HG03432 (cell line): ENCODE data around the gene DEFB132.

Experiments used
- ATAC-seq: cut with Tn5 transposase; IDR thresholded peaks from one replicate; pipeline ENCODE4 v1.9.1; 2021; ENCODE audit warnings: mild to moderate bottlenecking, moderate library complexity; ENCODE audit not compliant: unreplicated experiment

Gene DEFB132

GRCh38 chr20:259981-260380, 2.5 kb downstream of the DEFB132 start:
- ATAC-seq = no peak

DNA sequence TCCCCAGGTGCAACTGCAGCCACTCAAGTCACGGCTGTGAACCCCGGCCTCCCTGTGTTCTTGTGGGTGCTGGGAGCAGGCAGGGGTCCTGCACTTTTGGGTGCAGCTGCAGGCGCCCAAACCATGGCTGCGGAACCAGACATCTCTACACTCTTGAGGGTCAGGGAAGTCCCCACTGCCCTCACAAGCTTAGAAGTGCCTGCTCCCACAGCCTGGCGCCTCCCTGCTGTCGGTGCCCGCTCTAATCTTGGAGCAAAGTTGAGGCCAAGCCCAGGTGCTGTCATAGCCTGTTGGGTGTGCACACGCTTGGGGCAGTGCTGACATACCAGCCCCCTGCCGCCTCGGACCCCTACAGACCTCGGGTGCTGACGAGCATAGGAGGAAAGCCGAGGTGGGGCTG, 6.2 kb downstream of the DEFB132 start:
- ATAC-seq = no peak

- ATAC-seq = peak; percentile 96
Measured at GRCh38 chr20:266596-267562, 9.4 kb downstream of the DEFB132 start.

GRCh38 chr20:270517-270916, 13.0 kb downstream of the DEFB132 start:
- no peak for ATAC-seq

GRCh38 chr20:271069-271468, 13.5 kb downstream of the DEFB132 start:
- ATAC-seq = no peak

DNA sequence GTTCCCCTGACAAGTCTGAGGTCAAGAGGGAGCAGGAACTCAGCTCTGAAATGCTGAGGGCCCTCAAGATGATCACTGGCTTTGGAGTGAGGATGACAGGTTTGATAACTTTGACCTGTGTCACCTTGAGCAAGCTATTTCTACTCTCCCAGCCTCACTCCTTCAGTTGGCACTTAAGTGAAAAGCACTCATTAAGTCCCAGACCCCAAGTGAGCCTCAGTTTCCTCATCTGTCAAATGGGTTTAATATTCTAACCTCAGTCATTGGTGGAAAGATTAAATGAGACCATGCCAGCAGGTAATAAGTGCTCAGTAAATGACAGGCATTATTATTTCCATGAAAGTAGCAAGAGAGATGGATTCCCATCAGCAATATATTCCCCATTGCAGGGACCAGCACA, 14.0 kb downstream of the DEFB132 start:
- ATAC-seq = no peak

DNA sequence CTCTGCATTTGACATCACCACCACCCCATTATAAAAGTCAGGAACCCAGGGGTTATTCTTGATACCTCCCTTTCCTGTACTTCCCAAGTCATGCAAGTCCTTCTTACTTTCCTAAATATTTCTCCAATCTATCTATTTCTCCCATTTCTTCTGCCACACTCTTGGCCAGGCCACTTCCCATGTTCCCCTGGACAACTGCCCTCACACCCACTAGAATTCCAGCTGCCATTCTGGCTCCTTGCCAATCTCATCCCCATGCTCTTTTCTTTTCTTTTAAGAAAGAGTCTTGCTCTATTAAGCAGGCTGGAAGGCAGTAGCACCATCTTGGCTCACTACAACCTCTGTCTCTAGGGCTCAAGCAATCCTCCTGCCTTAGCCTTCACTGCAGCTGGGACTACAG, 15.2 kb downstream of the DEFB132 start:
- no peak for ATAC-seq

GRCh38 chr20:273884-274283, 16.4 kb downstream of the DEFB132 start:
- no peak for ATAC-seq

GRCh38 chr20:275791-276190, 18.3 kb downstream of the DEFB132 start:
- ATAC-seq = no peak

DNA sequence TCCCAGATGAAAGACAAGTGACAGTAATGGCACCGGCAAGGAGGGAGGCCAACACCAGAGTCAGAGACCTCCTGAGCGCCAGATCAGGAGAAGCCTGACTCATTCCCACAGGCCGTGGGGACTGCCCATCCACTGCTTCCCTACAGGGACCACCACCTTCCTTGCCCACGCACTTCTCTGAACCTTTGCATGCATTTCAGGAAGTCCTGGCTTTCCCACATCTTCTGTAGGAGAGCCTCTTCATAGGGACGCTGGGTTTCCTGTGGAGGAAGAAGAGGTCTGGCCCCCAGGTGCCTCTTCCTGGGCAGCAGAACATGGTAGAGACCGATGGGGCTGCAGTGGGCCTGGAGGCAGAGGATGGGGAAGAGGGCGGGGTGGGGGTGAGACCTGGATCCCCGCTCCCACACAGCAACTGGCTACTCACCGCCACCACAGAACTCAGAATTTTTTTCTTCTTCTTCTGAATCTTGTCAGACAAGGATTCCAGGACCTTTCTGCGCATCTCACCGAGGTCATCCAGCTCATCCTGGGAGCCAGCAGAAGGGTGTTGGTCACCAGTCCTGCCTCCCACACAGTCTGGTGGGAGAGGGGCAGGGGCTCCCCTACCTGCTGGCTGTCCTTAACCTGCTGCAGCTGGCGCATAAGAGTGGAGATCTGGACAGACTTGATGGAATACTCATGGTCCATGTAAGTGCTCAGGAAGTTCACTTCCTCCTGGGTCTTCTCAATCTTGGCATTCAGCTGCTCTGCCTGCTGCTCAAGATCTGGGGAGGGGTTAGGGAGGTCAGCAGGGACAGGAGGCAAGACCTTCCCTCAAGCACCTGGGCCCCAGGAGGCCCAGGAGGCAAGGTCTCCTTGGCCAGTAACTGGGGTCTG, 19.3 kb downstream of the DEFB132 start:
- ATAC-seq = no peak

DNA sequence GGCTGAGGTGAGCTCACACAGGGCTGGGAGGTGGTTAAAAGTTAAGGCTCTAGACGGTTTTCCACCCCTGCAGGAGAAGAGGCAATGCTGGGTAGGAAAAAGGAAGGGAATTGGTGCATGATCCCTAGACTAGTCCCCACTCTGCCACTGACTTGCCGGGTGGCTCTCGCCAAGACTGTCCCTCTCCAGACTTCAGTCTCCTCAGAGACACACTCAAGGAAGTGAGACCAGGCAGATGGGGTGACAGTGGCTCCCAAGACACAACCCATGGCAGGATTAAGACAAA, 19.9 kb downstream of the DEFB132 start:
- ATAC-seq = no peak

DNA sequence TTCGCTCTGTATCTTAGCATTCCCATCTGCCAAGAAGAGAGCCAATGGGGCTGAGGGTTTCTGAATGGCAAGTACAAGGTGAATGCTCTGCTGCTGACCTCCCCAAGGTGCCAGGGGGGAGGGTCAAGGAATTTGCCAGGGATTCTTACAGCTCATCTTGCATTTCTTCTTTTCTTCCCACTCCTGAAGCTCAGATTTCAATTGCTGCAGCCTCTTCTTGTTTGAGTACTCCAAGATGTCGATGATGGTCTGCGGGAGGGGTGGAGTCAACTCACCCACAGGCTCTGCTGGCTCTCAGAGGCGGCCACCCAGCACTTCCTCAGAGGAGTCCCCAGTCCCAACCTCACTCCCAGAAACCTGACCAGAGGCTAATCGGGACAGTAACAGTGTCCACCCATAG, 20.7 kb downstream of the DEFB132 start:
- no peak for ATAC-seq

GRCh38 chr20:278607-279571, 21.4 kb downstream of the DEFB132 start:
- no peak for ATAC-seq

DNA sequence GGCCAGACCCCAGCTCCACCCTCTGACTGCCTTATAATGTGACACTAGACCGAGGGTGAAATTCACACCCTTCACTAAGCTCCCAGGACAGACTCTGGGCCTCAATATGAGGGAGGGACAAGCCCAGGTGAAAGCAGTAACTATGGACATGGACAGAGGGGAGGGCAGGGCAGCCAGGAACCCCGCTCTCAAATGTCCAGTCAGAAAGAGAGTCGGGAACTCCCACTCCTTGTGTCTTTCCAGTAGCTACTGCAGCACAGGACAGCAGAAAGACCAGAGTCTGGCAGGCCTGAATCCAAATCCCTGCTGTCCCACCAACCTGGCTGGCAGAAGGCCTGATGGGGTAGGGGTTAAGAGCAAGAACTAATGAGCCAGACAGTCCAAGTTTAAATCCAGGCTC, 26.6 kb downstream of the DEFB132 start:
- ATAC-seq = no peak

DNA sequence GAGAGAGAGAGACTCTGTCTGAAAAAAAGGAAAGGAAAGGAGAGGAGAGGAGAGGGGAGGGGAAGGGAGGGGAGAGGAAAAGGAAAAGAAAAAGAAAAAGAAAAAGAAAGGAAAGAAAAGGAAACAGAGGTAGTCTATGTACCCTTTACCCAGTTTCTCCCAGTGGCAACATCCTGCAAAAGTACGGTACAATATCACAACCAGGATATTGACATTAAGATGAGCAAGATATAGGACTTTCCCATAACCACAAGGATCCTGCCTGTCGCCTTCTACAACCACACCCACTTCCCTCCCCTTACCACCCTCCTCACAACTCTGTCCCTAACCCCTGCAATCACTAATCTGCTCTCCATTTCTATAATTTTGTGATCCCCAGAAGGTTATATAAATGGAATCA, 29.0 kb downstream of the DEFB132 start:
- ATAC-seq = no peak

DNA sequence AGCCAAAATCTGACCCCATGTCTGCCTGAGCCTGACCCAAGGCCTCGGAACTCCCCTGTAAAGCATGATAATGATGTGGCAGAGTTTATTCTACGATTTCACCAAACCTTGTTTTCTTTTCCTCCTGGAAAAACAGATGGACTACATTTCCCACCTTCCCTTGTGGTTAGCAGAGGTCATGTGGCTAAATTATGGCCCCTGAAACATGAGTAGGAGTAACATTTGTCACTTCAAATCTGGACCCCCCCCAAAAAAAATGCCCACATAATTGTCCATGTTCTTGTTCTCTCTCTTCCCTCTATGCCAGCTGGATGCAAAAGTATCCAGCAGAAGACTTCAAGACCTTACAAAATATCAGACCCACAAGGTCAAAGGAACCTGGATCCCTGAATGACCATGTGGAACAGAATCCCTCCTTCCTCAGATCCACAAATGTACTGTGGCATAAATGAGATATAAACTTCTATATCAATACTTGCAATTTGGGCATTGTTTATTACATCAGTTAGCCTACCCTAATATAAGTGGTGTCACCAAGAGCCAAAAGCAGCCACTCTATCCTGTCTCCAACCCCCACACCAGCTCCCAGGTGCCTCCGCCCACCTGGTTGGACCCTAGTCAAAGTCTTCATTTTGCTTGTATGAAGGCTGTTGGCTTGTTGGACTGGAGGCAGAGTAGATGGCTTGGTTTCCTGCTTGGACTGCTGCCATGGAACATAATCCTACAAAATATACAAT, 31.6 kb downstream of the DEFB132 start:
- ATAC-seq = no peak

DNA sequence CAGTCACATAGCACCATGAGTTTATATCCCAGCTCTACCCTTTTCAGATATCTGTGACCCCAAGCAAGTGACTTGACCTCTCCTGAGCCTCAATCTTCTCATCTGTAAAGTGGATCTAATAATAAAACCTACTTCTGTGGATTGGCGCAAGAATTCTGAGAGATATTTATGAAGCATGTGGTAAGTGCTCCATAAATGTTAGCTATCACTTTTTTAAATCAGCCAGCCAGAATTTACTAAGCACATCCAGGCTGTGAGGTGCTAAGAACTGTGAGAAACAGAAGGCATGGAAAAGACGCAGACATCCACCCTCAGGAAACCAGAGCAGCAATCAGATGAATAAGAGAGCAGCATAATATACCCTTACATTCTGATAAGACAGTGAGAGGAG, 32.2 kb downstream of the DEFB132 start:
- no peak for ATAC-seq

- peak; percentile 88 for ATAC-seq
Measured at GRCh38 chr20:290084-290831, 32.7 kb downstream of the DEFB132 start, which contains the start of gene C20orf96. TSS of gene C20orf96 (minus strand) at chr20:290750. CDS start at chr20:290610, 140 bp downstream.

DNA sequence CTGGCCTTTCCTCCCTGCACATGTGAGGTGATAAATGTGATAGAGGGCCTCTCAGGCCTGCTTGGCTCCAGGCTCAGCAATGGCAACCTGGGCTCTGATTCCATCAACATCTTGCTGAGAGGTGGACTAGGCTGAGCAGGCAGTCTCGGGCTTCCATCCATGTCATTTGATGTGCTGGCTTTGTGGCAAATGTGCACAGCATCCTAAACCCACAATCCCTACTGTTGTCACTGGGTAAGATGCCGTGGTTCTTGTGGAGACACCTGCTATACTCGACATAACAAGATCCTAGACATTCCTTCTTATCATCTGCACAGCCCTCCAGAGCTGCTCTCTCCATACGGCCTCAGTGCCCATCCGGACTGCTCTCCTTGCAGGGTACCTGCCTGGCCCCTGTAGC, 37.1 kb downstream of the DEFB132 start:
- no peak for ATAC-seq
